CD14-positive monocyte (primary cell): ENCODE measurements around the gene NQO2. TPM values are rescaled to one million over a fixed set of nuclear protein-coding genes. Genes with fewer than 3 reads are reported as not detected.

Experiments used
- DNase-seq, 3 donors: peaks; one replicate each; pipeline ENCODE4 v3.0.0-alpha.2; 2011 to 2022
- H2AFZ ChIP-seq: 2 replicates; pipeline ENCODE4 v1.6.0; 2012; ENCODE audit warnings: mild to moderate bottlenecking, low read depth, low read length, inconsistent platforms; ENCODE audit not compliant: insufficient read depth, poor library complexity, severe bottlenecking
- H3K27ac ChIP-seq, 2 donors: 1 replicate in 1 of 2; 2 replicates in 1 of 2; pipeline ENCODE4 v1.5.1; 2012 to 2013; ENCODE audit warnings: low read length in 2 of 2, control low read depth in 1 of 2, inconsistent platforms in 1 of 2, low read depth in 1 of 2, mild to moderate bottlenecking in 1 of 2
- H3K27me3 ChIP-seq, 2 donors: one replicate each; pipeline versions ENCODE4 v1.6.0 to v1.6.1; 2011 to 2013; ENCODE audit warnings: low read length in 2 of 2; ENCODE audit not compliant: control insufficient read depth in 2 of 2, insufficient read depth in 2 of 2
- H3K36me3 ChIP-seq, 2 donors: replicated peaks in 1 of 2; 1 replicate in 1 of 2; 2 replicates in 1 of 2; pipeline versions ENCODE4 v1.5.1 to v1.6.1; 2012 to 2013; ENCODE audit warnings: low read length in 2 of 2, control low read depth in 1 of 2, inconsistent platforms in 1 of 2, mild to moderate bottlenecking in 1 of 2; ENCODE audit not compliant: insufficient read depth in 2 of 2, control insufficient read depth in 1 of 2
- H3K4me1 ChIP-seq, 2 donors: 1 replicate in 1 of 2; 2 replicates in 1 of 2; pipeline versions ENCODE4 v1.5.1 to v1.6.1; 2012 to 2013; ENCODE audit warnings: low read length in 2 of 2, control low read depth in 1 of 2, inconsistent platforms in 1 of 2, mild to moderate bottlenecking in 1 of 2, moderate library complexity in 1 of 2; ENCODE audit not compliant: insufficient read depth in 2 of 2, control insufficient read depth in 1 of 2
- H3K4me2 ChIP-seq: replicated peaks from 2 replicates; pipeline ENCODE3; 2012; ENCODE audit warnings: low read length, moderate library complexity, mild to moderate bottlenecking; ENCODE audit not compliant: poor library complexity, severe bottlenecking; ENCODE audit errors: extremely low read depth
- H3K4me3 ChIP-seq, 3 experiments: fragments of 200-600 bp in 1 of 3; sonication (generic) in 1 of 3; replicated peaks in 1 of 3; 1 replicate in 2 of 3; 2 replicates in 1 of 3; pipeline ENCODE4 v1.5.1; 2011 to 2013; ENCODE audit warnings: low read length in 3 of 3, mild to moderate bottlenecking in 3 of 3, control low read depth in 2 of 3, low read depth in 2 of 3, inconsistent platforms in 1 of 3, moderate library complexity in 1 of 3
- H3K79me2 ChIP-seq: 2 replicates; pipeline ENCODE4 v1.6.0; 2012; ENCODE audit warnings: mild to moderate bottlenecking, control low read depth, inconsistent platforms, low read length, moderate library complexity; ENCODE audit not compliant: insufficient read depth
- H3K9ac ChIP-seq: 2 replicates; pipeline ENCODE4 v1.6.0; 2017; ENCODE audit warnings: low read length, mild to moderate bottlenecking; ENCODE audit not compliant: insufficient read depth, poor library complexity, severe bottlenecking
- H3K9me3 ChIP-seq, 2 donors: replicated peaks in 1 of 2; 1 replicate in 1 of 2; 2 replicates in 1 of 2; pipeline versions ENCODE4 v1.5.1 to v1.6.1; 2012 to 2013; ENCODE audit warnings: low read length in 2 of 2, control low read depth in 1 of 2; ENCODE audit not compliant: control insufficient read depth in 1 of 2, insufficient read depth in 1 of 2
- H4K20me1 ChIP-seq: 2 replicates; pipeline ENCODE4 v1.6.0; 2012; ENCODE audit warnings: mild to moderate bottlenecking, low read length, control low read depth, moderate library complexity; ENCODE audit not compliant: insufficient read depth
- H3K27ac Mint-ChIP-seq, 7 donors: one replicate each; pipeline ENCODE4 v1.8.0; 2020; ENCODE audit warnings: mild to moderate bottlenecking in 7 of 7, mixed read lengths in 7 of 7, moderate library complexity in 6 of 7, inconsistent platforms in 2 of 7
- H3K27me3 Mint-ChIP-seq, 3 donors: one replicate each; pipeline ENCODE4 v1.8.0; 2021 to 2022; ENCODE audit warnings: low read depth in 3 of 3, mild to moderate bottlenecking in 3 of 3, mixed read lengths in 3 of 3, moderate library complexity in 3 of 3, inconsistent platforms in 1 of 3
- H3K36me3 Mint-ChIP-seq, 2 donors: one replicate each; pipeline ENCODE4 v1.8.0; 2020; ENCODE audit warnings: mixed read lengths in 2 of 2, inconsistent platforms in 1 of 2, mild to moderate bottlenecking in 1 of 2
- H3K4me1 Mint-ChIP-seq: one replicate; pipeline ENCODE4 v1.8.0; 2020; ENCODE audit warnings: mild to moderate bottlenecking, mixed read lengths
- H3K4me3 Mint-ChIP-seq, 2 donors: one replicate each; pipeline ENCODE4 v1.8.0; 2020; ENCODE audit warnings: mild to moderate bottlenecking in 2 of 2, mixed read lengths in 2 of 2, moderate library complexity in 1 of 2
- H3K9me3 Mint-ChIP-seq, 7 donors: one replicate each; pipeline ENCODE4 v1.8.0; 2020 to 2022; ENCODE audit warnings: mixed read lengths in 7 of 7, mild to moderate bottlenecking in 6 of 7, moderate library complexity in 6 of 7, inconsistent platforms in 2 of 7
- CTCF ChIP-seq: fragments of 200-600 bp; IDR thresholded peaks from one replicate; pipeline ENCODE4 v1.8.0; 2022; ENCODE audit warnings: antibody characterized with exemption, mild to moderate bottlenecking
- WGBS: methylation state at CpG from one replicate; pipeline ENCODE4 v1.1.5; 2013; ENCODE audit warnings: missing lambda C conversion rate; ENCODE audit not compliant: insufficient coverage; 5-methylcytosine and 5-hydroxymethylcytosine counted together
- intact Hi-C, 2 donors: fragments of 100-400 bp; cut with micrococcal nuclease; formaldehyde crosslinking; loops; one replicate each; pipeline versions ENCODE4 v1.15.0 to v1.15.1; 2023
- polyA plus RNA-seq, 3 donors: library from polyadenylated mRNA; depleted of rRNA in 1 of 3; unstranded in 2 of 3; stranded (reverse) in 1 of 3; fragments of 300-500 nt in 2 of 3; fragments of >200 nt in 1 of 3; fragmentation: Illumina TruSeq in 2 of 3; gene quantifications; 1 replicate in 2 of 3; 2 replicates in 1 of 3; pipeline ENCODE4 v1.2.3, GENCODE V29; 2012 to 2021

NQO2 gene
- polyA plus RNA-seq, 3 donors = 30.0 to 281 (median 146) TPM

DNA sequence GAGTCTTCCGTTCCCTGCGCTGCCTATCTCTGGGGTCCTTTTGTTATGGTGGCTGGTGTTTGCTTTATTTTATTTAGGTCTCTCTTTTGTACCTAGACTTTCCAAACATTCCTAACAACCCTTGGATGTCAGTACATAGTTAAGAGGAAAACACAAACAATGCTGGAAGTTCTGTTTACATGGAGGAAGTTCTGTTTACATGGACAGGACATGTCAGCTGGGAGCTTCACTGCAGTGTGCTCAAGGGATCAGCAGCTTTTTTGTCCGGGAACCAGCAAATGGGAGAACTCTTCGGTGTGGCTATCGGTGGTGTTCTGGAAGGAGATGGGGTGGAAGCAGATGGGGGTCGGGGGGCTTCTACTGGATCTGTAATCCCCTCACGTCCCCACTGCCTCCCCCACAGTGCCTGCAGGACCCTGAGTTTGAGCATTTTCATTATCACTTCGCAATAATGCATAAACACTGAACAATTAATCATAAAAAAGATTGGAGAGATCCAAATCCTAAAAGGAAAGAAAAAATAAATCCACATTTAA, 31.0 kb upstream of the NQO2 start:
- peaks cover 0 to 1% (median 0%) of the 10 kb centered on the region in 3 donors for H3K27me3 Mint-ChIP-seq
- H3K27me3 ChIP-seq = no peaks in the 10 kb centered on the region
- H3K27ac ChIP-seq = no peak overlapping the region
- H3K9me3 Mint-ChIP-seq = no peaks in the 10 kb centered on the region
- intact Hi-C loops = no loop called here
- H4K20me1 ChIP-seq = peaks cover 6% of the 10 kb centered on the region
- peaks cover 5 to 12% of the 10 kb centered on the region in 2 donors for H3K36me3 ChIP-seq
- H3K9me3 ChIP-seq = no peaks in the 10 kb centered on the region
- no peak overlapping the region for H3K9ac ChIP-seq
- H3K4me3 ChIP-seq = no peak overlapping the region
- H3K79me2 ChIP-seq = peaks cover 68% of the 10 kb centered on the region
- no peak overlapping the region for H3K4me3 Mint-ChIP-seq
- H3K4me1 Mint-ChIP-seq = peaks cover 33% of the 10 kb centered on the region
- DNase-seq = no peak
- peaks cover 12 to 17% of the 10 kb centered on the region in 2 donors for H3K36me3 Mint-ChIP-seq
- no peak for TF ChIP-seq CTCF
- WGBS = no CpG with 5 or more reads among the region's 8 CpGs
- no peak overlapping the region for H3K4me2 ChIP-seq
- peaks cover 18 to 25% of the 10 kb centered on the region in 2 donors for H3K4me1 ChIP-seq
- peak overlapping the region in 3 of 7 donors; percentile 44 to 73 (median 56) for H3K27ac Mint-ChIP-seq
- H2AFZ ChIP-seq = no peak overlapping the region

GRCh38 chr6:2969549-2969948, 30.1 kb upstream of the NQO2 start:
- peak overlapping the region in 1 of 2 donors; percentile 37 for H3K4me3 Mint-ChIP-seq
- no peak overlapping the region for H3K9ac ChIP-seq
- H3K36me3 ChIP-seq = peaks cover 5 to 12% of the 10 kb centered on the region in 2 donors
- H4K20me1 ChIP-seq = peaks cover 6% of the 10 kb centered on the region
- no CpG with 5 or more reads among the region's 3 CpGs for WGBS
- TF ChIP-seq CTCF = no peak
- H3K9me3 Mint-ChIP-seq = no peaks in the 10 kb centered on the region
- peaks cover 0 to 1% (median 0%) of the 10 kb centered on the region in 3 donors for H3K27me3 Mint-ChIP-seq
- peaks cover 12 to 17% of the 10 kb centered on the region in 2 donors for H3K36me3 Mint-ChIP-seq
- peaks cover 37% of the 10 kb centered on the region for H3K4me1 Mint-ChIP-seq
- no peaks in the 10 kb centered on the region for H3K27me3 ChIP-seq
- H3K4me1 ChIP-seq = peaks cover 18 to 25% of the 10 kb centered on the region in 2 donors
- H3K27ac ChIP-seq = no peak overlapping the region
- H3K27ac Mint-ChIP-seq = peak overlapping the region in 2 of 7 donors; percentile 40 to 69
- H3K9me3 ChIP-seq = no peaks in the 10 kb centered on the region
- DNase-seq = no peak
- no peak overlapping the region for H2AFZ ChIP-seq
- peak overlapping the region in 1 of 3 experiments; percentile 87 for H3K4me3 ChIP-seq
- H3K79me2 ChIP-seq = peaks cover 62% of the 10 kb centered on the region
- intact Hi-C loops = no loop called here
- H3K4me2 ChIP-seq = no peak overlapping the region
